ENCODE results near the gene MAP3K6. TPM values are rescaled to one million over a fixed set of nuclear protein-coding genes. Genes with fewer than 3 reads are reported as not detected.

Gene MAP3K6
- total RNA-seq, 1 donor from 2014 or later = 1.1 TPM

- DNase-seq (ENCODE audit: low spot score, unreplicated experiment) = no peak
- Mint-ChIP-seq H3K27me3 (peaks cover 27% of the 10 kb centered on the region), H3K9me3 (ENCODE audit: low read depth) (no peaks in the 10 kb centered on the region), H3K4me1 (ENCODE audit: low read depth) (no peaks in the 10 kb centered on the region), H3K4me3 (ENCODE audit: low read depth) (no peak overlapping the region), H3K27ac (no peak overlapping the region), H3K36me3 (ENCODE audit: insufficient read depth) (no peaks in the 10 kb centered on the region)
- no peak for TF ChIP-seq CTCF (IDR thresholded peaks at IDR 0.05; ENCODE audit: unreplicated experiment)
These were observed 12.9 kb upstream of the MAP3K6 start for GRCh38 chr1:27379564-27380122.

DNA sequence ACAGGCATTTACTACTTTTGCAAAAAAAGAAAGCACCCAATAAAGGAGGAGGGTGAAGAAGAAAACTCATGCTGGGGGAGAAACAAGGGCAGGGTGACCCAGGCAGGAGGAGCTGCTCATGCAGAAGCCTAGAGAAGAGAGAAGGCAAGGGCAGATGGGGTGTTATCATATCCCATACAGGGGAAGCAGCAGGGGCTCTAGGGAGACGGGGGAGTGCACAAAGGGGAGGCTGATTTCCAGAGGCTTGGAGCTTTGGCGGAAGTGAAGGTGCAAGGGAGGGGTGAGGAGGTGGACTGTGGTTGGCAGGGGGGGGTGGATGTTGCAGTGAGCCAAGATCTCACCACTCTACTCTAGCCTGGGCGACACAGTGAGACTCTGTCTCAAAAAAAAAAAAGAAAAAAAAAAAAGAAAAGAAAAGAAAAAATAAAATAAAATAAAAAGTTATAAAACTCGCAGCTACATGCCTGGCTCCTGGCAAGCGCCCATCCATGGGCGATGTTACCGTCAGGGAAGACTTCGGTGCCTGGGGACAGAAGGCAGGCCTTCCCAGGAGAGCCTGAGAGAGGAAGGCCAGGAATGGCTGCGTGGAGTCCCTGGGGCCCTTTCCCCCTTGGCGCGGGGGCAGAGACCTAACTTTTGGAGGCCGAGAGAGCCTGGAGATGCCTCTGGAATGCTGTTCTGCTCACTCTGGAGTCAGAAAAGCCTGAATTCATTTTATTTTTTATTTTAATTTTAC, 11.2 kb upstream of the MAP3K6 start:
- no peak for DNase-seq (ENCODE audit: low spot score, unreplicated experiment)
- no peak for TF ChIP-seq CTCF (IDR thresholded peaks at IDR 0.05; ENCODE audit: unreplicated experiment)
- Mint-ChIP-seq H3K36me3 (ENCODE audit: insufficient read depth) (no peaks in the 10 kb centered on the region), H3K27ac (no peak overlapping the region), H3K4me1 (ENCODE audit: low read depth) (no peaks in the 10 kb centered on the region), H3K27me3 (peaks cover 30% of the 10 kb centered on the region), H3K4me3 (ENCODE audit: low read depth) (no peak overlapping the region), H3K9me3 (ENCODE audit: low read depth) (no peaks in the 10 kb centered on the region)

GRCh38 chr1:27374362-27375086, 7.8 kb upstream of the MAP3K6 start, which contains the start of gene FCN3:
Gene FCN3, minus strand, starts transcription at chr1:27374824. Its CDS starts 6 bp downstream, at chr1:27374818.
- no peak for DNase-seq (ENCODE audit: low spot score, unreplicated experiment)
- no peak within 1 kb of the TSS for H3K27ac Mint-ChIP-seq
- no peaks in the 10 kb centered on the region for H3K36me3 Mint-ChIP-seq (ENCODE audit: insufficient read depth)
- no peaks in the 10 kb centered on the region for H3K4me1 Mint-ChIP-seq (ENCODE audit: low read depth)
- H3K27me3 Mint-ChIP-seq = peaks cover 15% of the 10 kb centered on the region
- H3K4me3 Mint-ChIP-seq (ENCODE audit: low read depth) = no peak within 1 kb of the TSS
- no peaks in the 10 kb centered on the region for H3K9me3 Mint-ChIP-seq (ENCODE audit: low read depth)
- no peak for TF ChIP-seq CTCF (IDR thresholded peaks at IDR 0.05; ENCODE audit: unreplicated experiment)

- no peak overlapping the region for H3K4me3 Mint-ChIP-seq (ENCODE audit: low read depth)
- no peaks in the 10 kb centered on the region for H3K9me3 Mint-ChIP-seq (ENCODE audit: low read depth)
- H3K27me3 Mint-ChIP-seq = peaks cover 20% of the 10 kb centered on the region
- H3K27ac Mint-ChIP-seq = no peak overlapping the region
- H3K4me1 Mint-ChIP-seq (ENCODE audit: low read depth) = no peaks in the 10 kb centered on the region
- TF ChIP-seq CTCF (IDR thresholded peaks at IDR 0.05; ENCODE audit: unreplicated experiment) = peak; percentile 41
- no peak for DNase-seq (ENCODE audit: low spot score, unreplicated experiment)
- H3K36me3 Mint-ChIP-seq (ENCODE audit: insufficient read depth) = no peaks in the 10 kb centered on the region
These were observed 6.3 kb upstream of the MAP3K6 start for GRCh38 chr1:27372808-27373690.
